ENCODE data around the gene ADGRV1.

Gene ADGRV1

DNA sequence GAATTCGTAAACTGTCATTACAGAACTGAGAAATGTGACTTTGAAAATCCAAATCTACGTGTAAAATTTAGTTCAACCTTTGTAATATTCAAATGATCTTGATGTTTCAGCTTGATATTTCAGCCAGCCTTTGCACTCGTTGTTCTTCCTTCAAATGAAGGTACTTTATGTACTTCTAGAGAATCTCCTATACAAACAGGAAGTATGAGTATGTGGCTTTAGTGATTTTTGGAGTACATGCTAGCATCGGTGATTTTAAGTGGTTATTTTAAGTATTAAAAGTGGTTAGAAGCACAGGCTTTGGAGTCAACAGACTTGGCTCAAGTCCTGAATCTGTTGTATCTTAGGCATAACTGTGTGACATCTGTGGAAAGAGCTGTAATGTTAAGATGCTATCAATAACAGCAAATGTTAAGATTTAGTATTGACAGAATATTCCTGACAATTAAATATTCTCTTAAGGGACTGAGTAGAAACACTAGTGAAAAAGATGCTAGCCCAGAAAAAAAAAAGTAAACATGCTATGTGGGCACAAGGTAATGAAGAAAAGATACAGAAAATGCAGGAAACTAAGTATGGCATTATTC, 398.0 kb downstream of the ADGRV1 start:
- TF ChIP-seq CTCF (conservative IDR thresholded peaks at IDR 0.05; ENCODE audit: low read depth, low read length): no peak
- H3K4me3 ChIP-seq (ENCODE audit: low read length): no peak overlapping the region
- DNase-seq (ENCODE audit: low read depth): no peak

- no peak for DNase-seq (ENCODE audit: low read depth)
- H3K4me3 ChIP-seq (ENCODE audit: low read length): no peak overlapping the region
- TF ChIP-seq CTCF (conservative IDR thresholded peaks at IDR 0.05; ENCODE audit: low read depth, low read length): no peak
These were observed 399.3 kb downstream of the ADGRV1 start for GRCh38 chr5:90957906-90958305.

- no peak overlapping the region for H3K4me3 ChIP-seq (ENCODE audit: low read length)
- TF ChIP-seq CTCF (conservative IDR thresholded peaks at IDR 0.05; ENCODE audit: low read depth, low read length): no peak
- no peak for DNase-seq (ENCODE audit: low read depth)
These were observed 400.7 kb downstream of the ADGRV1 start for GRCh38 chr5:90959262-90959661.

DNA sequence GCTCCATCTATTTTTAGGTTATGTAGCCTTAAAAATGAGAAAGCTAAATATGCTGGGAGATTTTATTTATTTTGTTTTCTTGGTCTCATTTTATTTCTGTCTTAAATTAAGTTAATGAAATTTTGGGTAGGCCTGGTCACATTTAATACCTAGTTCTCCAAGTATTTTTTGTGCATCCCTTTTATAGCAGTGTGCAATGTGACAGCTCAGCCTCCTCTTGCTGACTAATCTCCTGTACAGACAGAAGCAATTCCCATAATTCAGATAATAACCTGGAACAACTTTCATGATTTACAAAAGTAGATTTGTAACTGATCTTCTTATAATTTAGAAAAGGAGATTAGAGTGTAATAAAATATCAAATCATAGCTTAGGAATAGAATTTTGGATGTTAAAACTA, 403.9 kb downstream of the ADGRV1 start:
- no peak for DNase-seq (ENCODE audit: low read depth)
- H3K4me3 ChIP-seq (ENCODE audit: low read length): no peak overlapping the region
- TF ChIP-seq CTCF (conservative IDR thresholded peaks at IDR 0.05; ENCODE audit: low read depth, low read length): no peak

- no peak for TF ChIP-seq CTCF (conservative IDR thresholded peaks at IDR 0.05; ENCODE audit: low read depth, low read length)
These were observed 406.6 kb downstream of the ADGRV1 start for GRCh38 chr5:90965110-90965685.

GRCh38 chr5:90967443-90967842, 408.8 kb downstream of the ADGRV1 start:
- no peak for DNase-seq (ENCODE audit: low read depth)
- TF ChIP-seq CTCF (conservative IDR thresholded peaks at IDR 0.05; ENCODE audit: low read depth, low read length): no peak
- no peak overlapping the region for H3K4me3 ChIP-seq (ENCODE audit: low read length)

More at GRCh38 chr5:90965110-90965685, 406.6 kb downstream of the ADGRV1 start:
- no peak overlapping the region for H3K4me3 ChIP-seq (ENCODE audit: low read length)
- no peak for DNase-seq (ENCODE audit: low read depth)

DNA sequence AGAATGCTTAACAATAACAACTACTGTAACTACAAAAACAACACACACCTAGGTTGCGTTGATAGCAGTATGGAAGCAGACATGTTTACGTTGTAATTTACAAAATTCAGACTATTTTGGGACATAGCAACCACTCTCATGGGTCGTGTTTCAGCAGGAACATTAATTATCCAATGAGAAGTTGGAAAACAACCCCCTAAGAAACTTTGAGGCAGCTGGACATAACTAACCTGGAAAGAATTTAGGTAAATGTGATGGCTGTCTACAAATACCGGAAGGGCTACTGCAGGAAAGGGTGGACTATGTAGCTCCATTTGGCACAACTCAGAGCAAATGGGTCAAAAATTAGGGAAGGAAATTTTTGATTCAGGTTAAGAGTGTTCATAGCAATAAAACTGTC, 409.3 kb downstream of the ADGRV1 start:
- H3K4me3 ChIP-seq (ENCODE audit: low read length): no peak overlapping the region
- no peak for DNase-seq (ENCODE audit: low read depth)
- TF ChIP-seq CTCF (conservative IDR thresholded peaks at IDR 0.05; ENCODE audit: low read depth, low read length): no peak

All from retinal pigment epithelial cell (primary cell).